ENCODE measurements around the gene P2RX2. TPM values are rescaled to one million over a fixed set of nuclear protein-coding genes. Genes with fewer than 3 reads are reported as not detected.

Gene P2RX2
- total RNA-seq, 2 donors from 2014 or later, result 0.24 TPM; not detected in 1

DNA sequence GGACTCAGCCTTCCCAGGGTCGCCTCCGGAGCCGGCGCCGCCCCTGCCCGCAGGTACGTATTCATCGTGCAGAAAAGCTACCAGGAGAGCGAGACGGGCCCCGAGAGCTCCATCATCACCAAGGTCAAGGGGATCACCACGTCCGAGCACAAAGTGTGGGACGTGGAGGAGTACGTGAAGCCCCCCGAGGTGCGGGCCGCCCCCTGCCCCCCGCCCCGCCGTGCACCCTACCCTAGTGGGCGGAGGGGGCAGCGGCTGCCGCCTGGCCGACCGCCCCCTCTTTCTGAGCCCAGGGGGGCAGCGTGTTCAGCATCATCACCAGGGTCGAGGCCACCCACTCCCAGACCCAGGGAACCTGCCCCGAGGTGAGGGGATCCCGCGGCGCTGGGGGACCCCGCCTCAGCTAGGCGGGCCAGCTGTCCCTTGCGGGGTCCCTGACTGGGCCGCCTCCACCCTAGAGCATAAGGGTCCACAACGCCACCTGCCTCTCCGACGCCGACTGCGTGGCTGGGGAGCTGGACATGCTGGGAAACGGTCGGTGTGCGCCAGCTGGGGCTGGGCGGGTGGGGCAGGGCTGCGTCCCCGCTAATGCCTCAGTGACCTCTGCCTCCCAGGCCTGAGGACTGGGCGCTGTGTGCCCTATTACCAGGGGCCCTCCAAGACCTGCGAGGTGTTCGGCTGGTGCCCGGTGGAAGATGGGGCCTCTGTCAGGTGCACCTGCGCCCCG, 973 bp downstream of the P2RX2 start:
- intact Hi-C loops (cut with DNase I), result loop anchor here (10.0 kb wide), 1 partner anchor 465 kb away; no protein-coding TSS in a partner anchor
- peaks cover 36% of the 10 kb centered on the region for H3K27me3 ChIP-seq
- TF ChIP-seq, protein P1, sequence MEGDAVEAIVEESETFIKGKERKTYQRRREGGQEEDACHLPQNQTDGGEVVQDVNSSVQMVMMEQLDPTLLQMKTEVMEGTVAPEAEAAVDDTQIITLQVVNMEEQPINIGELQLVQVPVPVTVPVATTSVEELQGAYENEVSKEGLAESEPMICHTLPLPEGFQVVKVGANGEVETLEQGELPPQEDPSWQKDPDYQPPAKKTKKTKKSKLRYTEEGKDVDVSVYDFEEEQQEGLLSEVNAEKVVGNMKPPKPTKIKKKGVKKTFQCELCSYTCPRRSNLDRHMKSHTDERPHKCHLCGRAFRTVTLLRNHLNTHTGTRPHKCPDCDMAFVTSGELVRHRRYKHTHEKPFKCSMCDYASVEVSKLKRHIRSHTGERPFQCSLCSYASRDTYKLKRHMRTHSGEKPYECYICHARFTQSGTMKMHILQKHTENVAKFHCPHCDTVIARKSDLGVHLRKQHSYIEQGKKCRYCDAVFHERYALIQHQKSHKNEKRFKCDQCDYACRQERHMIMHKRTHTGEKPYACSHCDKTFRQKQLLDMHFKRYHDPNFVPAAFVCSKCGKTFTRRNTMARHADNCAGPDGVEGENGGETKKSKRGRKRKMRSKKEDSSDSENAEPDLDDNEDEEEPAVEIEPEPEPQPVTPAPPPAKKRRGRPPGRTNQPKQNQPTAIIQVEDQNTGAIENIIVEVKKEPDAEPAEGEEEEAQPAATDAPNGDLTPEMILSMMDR (IDR thresholded peaks at IDR 0.05), result no peak
- H3K9ac ChIP-seq (ENCODE audit: low read depth in 2 of 2, low read length in 2 of 2), result no peak overlapping the region
- H3K36me3 ChIP-seq, result no peaks in the 10 kb centered on the region
- H3K9me3 ChIP-seq, result no peaks in the 10 kb centered on the region
- no peaks in the 10 kb centered on the region for H3K4me1 ChIP-seq
- no peak for DNase-seq
- H3K27ac ChIP-seq, result no peak overlapping the region
- no peak overlapping the region for H3K4me3 ChIP-seq

DNA sequence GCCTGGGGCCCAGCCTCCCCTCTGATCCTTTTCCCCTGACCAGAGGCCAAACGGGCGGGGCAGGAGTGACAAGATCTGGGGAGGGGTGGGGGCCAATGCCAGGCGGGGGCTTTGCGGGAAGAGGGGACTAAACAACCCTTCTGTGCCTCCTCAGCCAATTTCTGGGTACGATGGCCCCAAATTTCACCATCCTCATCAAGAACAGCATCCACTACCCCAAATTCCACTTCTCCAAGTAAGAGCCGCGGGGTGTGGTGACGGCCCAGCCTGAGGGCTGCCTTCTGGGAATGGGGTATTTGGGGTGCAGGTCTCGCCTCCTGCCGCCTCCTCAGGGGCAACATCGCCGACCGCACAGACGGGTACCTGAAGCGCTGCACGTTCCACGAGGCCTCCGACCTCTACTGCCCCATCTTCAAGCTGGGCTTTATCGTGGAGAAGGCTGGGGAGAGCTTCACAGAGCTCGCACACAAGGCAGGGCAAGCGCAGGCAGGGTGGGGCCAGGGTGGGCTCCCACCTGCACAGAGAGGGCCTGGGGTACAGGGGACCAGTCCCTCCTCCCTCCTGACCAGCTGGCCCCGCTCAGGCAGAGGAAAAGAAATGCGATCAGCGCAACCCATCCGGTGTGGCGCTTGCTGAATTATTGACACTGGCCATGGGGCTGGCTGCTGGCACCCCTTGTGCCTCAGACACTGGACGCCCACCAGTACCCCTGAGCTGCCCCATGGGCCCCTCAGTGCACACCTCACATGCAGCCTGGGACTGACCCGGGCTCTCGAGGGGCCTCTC, 1.7 kb downstream of the P2RX2 start:
- TF ChIP-seq, protein P1 (IDR thresholded peaks at IDR 0.05), result no peak
- no peak for DNase-seq
- Histone ChIP-seq H3K4me1 (no peaks in the 10 kb centered on the region), H3K27ac (no peak overlapping the region), H3K4me3 (no peak overlapping the region), H3K9me3 (no peaks in the 10 kb centered on the region), H3K27me3 (peaks cover 34% of the 10 kb centered on the region), H3K36me3 (no peaks in the 10 kb centered on the region), H3K9ac (ENCODE audit: low read depth in 2 of 2, low read length in 2 of 2) (no peak overlapping the region)
- intact Hi-C loops (cut with DNase I), result no loop called here

DNA sequence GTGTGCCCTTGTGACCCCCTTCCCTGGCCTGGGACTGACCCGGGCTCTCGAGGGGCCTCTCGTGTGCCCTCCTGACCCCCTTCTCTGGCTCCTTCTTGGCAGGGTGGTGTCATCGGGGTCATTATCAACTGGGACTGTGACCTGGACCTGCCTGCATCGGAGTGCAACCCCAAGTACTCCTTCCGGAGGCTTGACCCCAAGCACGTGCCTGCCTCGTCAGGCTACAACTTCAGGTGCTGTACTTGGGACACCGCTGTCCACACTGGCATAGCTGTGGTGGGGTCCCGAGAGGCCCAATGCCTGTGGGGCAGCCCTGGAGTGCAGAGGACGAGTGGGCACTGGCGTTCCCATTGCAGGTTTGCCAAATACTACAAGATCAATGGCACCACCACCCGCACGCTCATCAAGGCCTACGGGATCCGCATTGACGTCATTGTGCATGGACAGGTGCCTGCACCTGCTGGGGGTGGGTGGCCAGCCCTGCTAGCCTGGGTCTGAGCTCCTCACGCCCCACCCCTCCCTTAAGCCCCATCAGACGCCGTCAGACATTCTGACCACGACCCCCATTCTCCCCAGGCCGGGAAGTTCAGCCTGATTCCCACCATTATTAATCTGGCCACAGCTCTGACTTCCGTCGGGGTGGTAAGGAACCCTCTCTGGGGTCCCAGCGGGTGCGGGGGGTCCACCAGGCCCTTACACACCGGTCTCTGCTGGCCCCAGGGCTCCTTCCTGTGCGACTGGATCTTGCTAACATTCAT, 2.5 kb downstream of the P2RX2 start:
- Histone ChIP-seq H3K27me3 (peaks cover 27% of the 10 kb centered on the region), H3K27ac (no peak overlapping the region), H3K9me3 (no peaks in the 10 kb centered on the region), H3K36me3 (no peaks in the 10 kb centered on the region), H3K4me3 (no peak overlapping the region), H3K4me1 (no peaks in the 10 kb centered on the region), H3K9ac (ENCODE audit: low read depth in 2 of 2, low read length in 2 of 2) (no peak overlapping the region)
- DNase-seq, result no peak
- intact Hi-C loops (cut with DNase I), result no loop called here
- TF ChIP-seq, protein P1 (IDR thresholded peaks at IDR 0.05), result no peak

DNA sequence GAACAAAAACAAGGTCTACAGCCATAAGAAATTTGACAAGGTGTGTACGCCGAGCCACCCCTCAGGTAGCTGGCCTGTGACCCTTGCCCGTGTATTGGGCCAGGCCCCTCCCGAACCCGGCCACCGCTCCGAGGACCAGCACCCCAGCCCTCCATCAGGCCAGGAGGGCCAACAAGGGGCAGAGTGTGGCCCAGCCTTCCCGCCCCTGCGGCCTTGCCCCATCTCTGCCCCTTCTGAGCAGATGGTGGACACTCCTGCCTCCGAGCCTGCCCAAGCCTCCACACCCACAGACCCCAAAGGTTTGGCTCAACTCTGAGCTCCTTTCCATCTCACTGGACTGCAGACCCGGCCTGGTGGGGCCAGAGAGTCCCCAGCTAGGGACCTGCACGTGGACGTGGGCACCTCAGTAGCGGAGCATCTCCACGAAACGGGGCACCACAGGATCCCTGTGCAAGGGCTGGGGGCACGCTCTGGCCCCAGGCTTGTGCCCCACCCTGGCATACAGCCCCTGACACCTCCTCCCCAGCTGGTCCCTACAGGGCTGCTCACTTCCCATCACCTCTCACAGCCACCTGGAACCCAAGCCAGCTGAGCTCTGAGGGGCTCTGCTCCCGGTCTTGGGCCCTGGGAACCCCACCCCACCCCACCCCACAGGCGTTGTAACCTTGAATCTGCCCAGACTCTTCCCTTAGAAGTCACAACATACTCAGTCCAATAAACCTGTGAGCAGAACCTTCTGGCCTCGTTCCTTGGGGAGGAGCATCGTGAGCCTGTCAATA, 3.3 kb downstream of the P2RX2 start:
- TF ChIP-seq, protein P1 (IDR thresholded peaks at IDR 0.05), result no peak
- intact Hi-C loops (cut with DNase I), result no loop called here
- H3K4me3 ChIP-seq, result no peak overlapping the region
- H3K9me3 ChIP-seq, result no peaks in the 10 kb centered on the region
- no peak for DNase-seq
- no peak overlapping the region for H3K9ac ChIP-seq (ENCODE audit: low read depth in 2 of 2, low read length in 2 of 2)
- H3K36me3 ChIP-seq, result no peaks in the 10 kb centered on the region
- H3K27ac ChIP-seq, result no peak overlapping the region
- no peaks in the 10 kb centered on the region for H3K4me1 ChIP-seq
- H3K27me3 ChIP-seq, result peaks cover 27% of the 10 kb centered on the region
